DND-41 (cell line): Measurements from ENCODE around the gene WDR81.
"Not testable (repeated sequence)": the region's sequence is repeated elsewhere in the genome, so short reads cannot be mapped to it uniquely, and the experiment has no call there.

ENCODE experiments used
- ATAC-seq: fragments of 200-7000 bp; cut with Tn5 transposase; 3 replicates; pipeline ENCODE4 v1.9.1; 2021; ENCODE audit warnings: low read depth; ENCODE audit not compliant: insufficient read depth
- DNase-seq: peaks from one replicate; pipeline ENCODE4 v3.0.0-alpha.2; 2020
- H2AFZ ChIP-seq: 2 replicates; pipeline ENCODE4 v1.6.0; 2012; ENCODE audit warnings: low read depth, low read length
- H3K27ac ChIP-seq: 2 replicates; pipeline ENCODE4 v1.5.1; 2012; ENCODE audit warnings: low read length, inconsistent platforms
- H3K27me3 ChIP-seq: fragments of 200-600 bp; sonication (generic); 2 replicates; pipeline ENCODE4 v1.6.0; 2012; ENCODE audit warnings: low read length, mild to moderate bottlenecking, inconsistent platforms; ENCODE audit not compliant: insufficient read depth, poor library complexity
- H3K36me3 ChIP-seq: 2 replicates; pipeline ENCODE4 v1.5.1; 2012; ENCODE audit warnings: low read length, inconsistent platforms; ENCODE audit not compliant: insufficient read depth
- H3K4me1 ChIP-seq: 2 replicates; pipeline ENCODE4 v1.5.1; 2012; ENCODE audit warnings: mild to moderate bottlenecking, low read length; ENCODE audit not compliant: insufficient read depth
- H3K4me2 ChIP-seq: 2 replicates; pipeline ENCODE4 v1.6.0; 2012; ENCODE audit warnings: mild to moderate bottlenecking, moderate library complexity, low read length, inconsistent platforms; ENCODE audit not compliant: insufficient read depth
- H3K4me3 ChIP-seq, 2 experiments: fragments of 200-600 bp in 1 of 2; shearing (Covaris generic) in 1 of 2; 2 replicates each; pipeline ENCODE4 v1.5.1; 2012 to 2016; ENCODE audit warnings: inconsistent platforms in 2 of 2, low read length in 2 of 2, mild to moderate bottlenecking in 2 of 2, low read depth in 1 of 2, moderate library complexity in 1 of 2
- H3K79me2 ChIP-seq: 2 replicates; pipeline ENCODE4 v1.6.0; 2012; ENCODE audit warnings: low read length, inconsistent platforms; ENCODE audit not compliant: insufficient read depth
- H3K9ac ChIP-seq: 2 replicates; pipeline ENCODE4 v1.6.0; 2012; ENCODE audit warnings: low read depth, mild to moderate bottlenecking, inconsistent platforms, low read length, moderate library complexity
- H3K9me3 ChIP-seq: 2 replicates; pipeline ENCODE4 v1.5.1; 2012; ENCODE audit warnings: low read length, moderate library complexity, mild to moderate bottlenecking, inconsistent platforms; ENCODE audit not compliant: insufficient read depth, severe bottlenecking
- H4K20me1 ChIP-seq: 2 replicates; pipeline ENCODE4 v1.6.0; 2012; ENCODE audit warnings: low read length; ENCODE audit not compliant: insufficient read depth
- CTCF ChIP-seq: IDR thresholded peaks from 2 replicates; pipeline ENCODE4 v1.5.1; 2012; ENCODE audit warnings: borderline replicate concordance, low read length, moderate library complexity, mild to moderate bottlenecking; ENCODE audit not compliant: poor library complexity, severe bottlenecking; ENCODE audit errors: extremely low read depth
- EZH2 ChIP-seq: IDR thresholded peaks from 3 replicates; pipeline ENCODE4 v1.6.1; 2012; ENCODE audit warnings: borderline replicate concordance, low read depth, mild to moderate bottlenecking, moderate library complexity, low read length, inconsistent platforms; ENCODE audit not compliant: severe bottlenecking

WDR81 gene

GRCh38 chr17:1718362-1719165, 5.9 kb upstream of the WDR81 start:
- H3K4me3 ChIP-seq, result no peak overlapping the region

GRCh38 chr17:1720856-1721386, 3.6 kb upstream of the WDR81 start:
- no peak overlapping the region for H3K4me2 ChIP-seq
- peaks cover 47% of the 10 kb centered on the region for H3K4me1 ChIP-seq
- no peak overlapping the region for H2AFZ ChIP-seq

More at GRCh38 chr17:1718362-1719165, 5.9 kb upstream of the WDR81 start:
- no peak overlapping the region for H3K4me2 ChIP-seq
- no peak overlapping the region for H3K9ac ChIP-seq
- no peak overlapping the region for H2AFZ ChIP-seq
- DNase-seq, result no peak
- no peaks in the 10 kb centered on the region for H3K9me3 ChIP-seq
- no peaks in the 10 kb centered on the region for H3K27me3 ChIP-seq
- no peaks in the 10 kb centered on the region for H3K36me3 ChIP-seq
- no peaks in the 10 kb centered on the region for H3K79me2 ChIP-seq
- peak overlapping the region; percentile 46; the same call in 1 of the 2 replicates for H3K27ac ChIP-seq
- peaks cover 35% of the 10 kb centered on the region for H3K4me1 ChIP-seq
- H4K20me1 ChIP-seq, result 0 out of 2 replicates have a peak, but pooled peaks cover 4% of the 10 kb centered on the region
- ATAC-seq, result no peak
- TF ChIP-seq CTCF (no peak), EZH2 (no peak)

GRCh38 chr17:1722022-1722421, 2.5 kb upstream of the WDR81 start:
- H3K9me3 ChIP-seq, H3K4me3 ChIP-seq, H4K20me1 ChIP-seq, ATAC-seq, H2AFZ ChIP-seq, H3K9ac ChIP-seq, DNase-seq, H3K27ac ChIP-seq, H3K4me2 ChIP-seq, H3K36me3 ChIP-seq, H3K27me3 ChIP-seq: not testable (repeated sequence)
- peaks cover 50% of the 10 kb centered on the region for H3K4me1 ChIP-seq
- peaks cover 21% of the 10 kb centered on the region for H3K79me2 ChIP-seq

More at GRCh38 chr17:1720856-1721386, 3.6 kb upstream of the WDR81 start:
- Histone ChIP-seq H3K27ac (no peak overlapping the region), H3K36me3 (no peaks in the 10 kb centered on the region; the same call in 1 of the 2 replicates), H3K4me3 (no peak overlapping the region), H3K9ac (no peak overlapping the region), H3K9me3 (no peaks in the 10 kb centered on the region), H3K79me2 (peaks cover 12% of the 10 kb centered on the region), H3K27me3 (no peaks in the 10 kb centered on the region), H4K20me1 (no peaks in the 10 kb centered on the region)
- ATAC-seq (no peak), DNase-seq (peak; percentile 76)
- TF ChIP-seq CTCF, result peak; percentile 99
- TF ChIP-seq EZH2, result no peak
